A549 (cell line): ENCODE data around the gene INVS. TPM values are rescaled to one million over a fixed set of nuclear protein-coding genes. Genes with fewer than 3 reads are reported as not detected.

Experiments used
- ATAC-seq, 2 experiments: fragments of 200-7000 bp in 1 of 2; fragments of >200 bp in 1 of 2; cut with Nextera tagmentation in 1 of 2; cut with Tn5 transposase in 1 of 2; 3 replicates each; pipeline versions ENCODE4 v1.8.0 to v1.9.1; 2018 to 2020; ENCODE audit warnings: mild to moderate bottlenecking in 1 of 2, moderate library complexity in 1 of 2
- CTCF ChIA-PET: fragments of 300-600 bp; sonication (Branson Sonifier 250); formaldehyde crosslinking; extraction: SDS; loops from one replicate; lab custom pipeline; 2021; ENCODE audit warnings: antibody characterized with exemption, inconsistent platforms; lab: Yijun Ruan, JAX
- POLR2A ChIA-PET: fragments of 350-600 bp; formaldehyde crosslinking; extraction: SDS; loops from one replicate; lab custom pipeline; 2021; ENCODE audit warnings: antibody characterized with exemption, inconsistent platforms; lab: Yijun Ruan, JAX
- DNase-seq, 2 experiments: peaks; one replicate each; pipeline versions ENCODE4 v3.0.0 to v3.0.0-alpha.2; 2011 to 2016; ENCODE audit warnings: low read depth in 1 of 2, low spot score in 1 of 2
- FAIRE-seq: peaks from 2 replicates; lab custom pipeline; 2011; peaks lifted over from hg19 to GRCh38; lab: Jason Lieb, UNC
- H3K27ac ChIP-seq, 2 experiments: fragments of >200 bp; sonication (Bioruptor Twin); formaldehyde crosslinking; 3 replicates each; pipeline ENCODE4 v1.5.1; 2016 to 2017
- H3K4me1 ChIP-seq: fragments of >200 bp; sonication (Bioruptor Twin); formaldehyde crosslinking; 3 replicates; pipeline ENCODE4 v1.6.1; 2016
- H3K4me2 ChIP-seq: fragments of >200 bp; sonication (Bioruptor Twin); formaldehyde crosslinking; 3 replicates; pipeline ENCODE4 v1.6.1; 2016
- H3K4me3 ChIP-seq: fragments of >200 bp; sonication (Bioruptor Twin); formaldehyde crosslinking; 3 replicates; pipeline ENCODE4 v1.5.1; 2016
- H3K9me3 ChIP-seq: fragments of >200 bp; sonication (Bioruptor Twin); formaldehyde crosslinking; 3 replicates; pipeline ENCODE4 v1.6.1; 2016
- BCL3 ChIP-seq: fragments of >200 bp; sonication (Bioruptor Twin); formaldehyde crosslinking; IDR thresholded peaks from 3 replicates; pipeline ENCODE4 v1.6.1; 2016
- BHLHE40 ChIP-seq: IDR thresholded peaks from 2 replicates; pipeline ENCODE4 v1.6.1; 2012; ENCODE audit warnings: low read depth, low read length, inconsistent platforms
- CEBPB ChIP-seq, 2 experiments: fragments of >200 bp in 1 of 2; sonication (Bioruptor Twin) in 1 of 2; formaldehyde crosslinking in 1 of 2; IDR thresholded peaks; 2 replicates each; pipeline ENCODE4 v1.6.1; 2012 to 2016
- CHD2 ChIP-seq: fragments of 150-350 bp; IDR thresholded peaks from 2 replicates; pipeline ENCODE4 v1.6.1; 2014; ENCODE audit warnings: low read length; ENCODE audit not compliant: partially characterized antibody
- CHD4 ChIP-seq: fragments of 200-600 bp; sonication (generic); IDR thresholded peaks from 2 replicates; pipeline ENCODE4 v1.6.1; 2016; ENCODE audit warnings: antibody characterized with exemption, mild to moderate bottlenecking, borderline replicate concordance
- EHF ChIP-seq: fragments of 250-450 bp; sonication (Bioruptor Pico); IDR thresholded peaks from 2 replicates; pipeline ENCODE4 v1.5.0; 2020; ENCODE audit warnings: mild to moderate bottlenecking
- EP300 ChIP-seq, 2 experiments: fragments of >200 bp; sonication (Bioruptor Twin); formaldehyde crosslinking; IDR thresholded peaks; 2 replicates in 1 of 2; 3 replicates in 1 of 2; pipeline ENCODE4 v1.6.1; 2016 to 2017
- FOSB ChIP-seq: fragments of 250-450 bp; sonication (Bioruptor Pico); IDR thresholded peaks from 2 replicates; pipeline ENCODE4 v1.5.0; 2020; ENCODE audit warnings: mild to moderate bottlenecking, moderate library complexity
- FOSL2 ChIP-seq, 2 experiments: fragments of 450-650 bp in 1 of 2; fragments of >200 bp in 1 of 2; sonication (Bioruptor Twin) in 1 of 2; formaldehyde crosslinking; IDR thresholded peaks; 2 replicates each; pipeline versions ENCODE4 v1.5.0 to v1.6.1; 2016 to 2020; ENCODE audit warnings: mild to moderate bottlenecking in 1 of 2, moderate library complexity in 1 of 2
- GATA3 ChIP-seq: IDR thresholded peaks from 2 replicates; pipeline ENCODE4 v1.6.1; 2012; ENCODE audit warnings: borderline replicate concordance
- HOXA7 ChIP-seq: fragments of 250-450 bp; sonication (Bioruptor Pico); IDR thresholded peaks from 2 replicates; pipeline ENCODE4 v1.5.0; 2020; ENCODE audit warnings: mild to moderate bottlenecking, moderate library complexity
- HOXB5 ChIP-seq: fragments of 250-450 bp; sonication (Bioruptor Pico); IDR thresholded peaks from 2 replicates; pipeline ENCODE4 v1.5.0; 2020; ENCODE audit warnings: mild to moderate bottlenecking, moderate library complexity
- JUN ChIP-seq, 2 experiments: fragments of >200 bp; sonication (Bioruptor Twin); formaldehyde crosslinking; IDR thresholded peaks; 2 replicates in 1 of 2; 3 replicates in 1 of 2; pipeline ENCODE4 v1.6.1; 2016 to 2017
- JUNB ChIP-seq: fragments of >200 bp; sonication (Bioruptor Twin); formaldehyde crosslinking; IDR thresholded peaks from 2 replicates; pipeline ENCODE4 v1.6.1; 2016
- MAX ChIP-seq: IDR thresholded peaks from 2 replicates; pipeline ENCODE4 v1.6.1; 2012
- NR3C1 ChIP-seq: fragments of >200 bp; sonication (Bioruptor Twin); formaldehyde crosslinking; IDR thresholded peaks from 3 replicates; pipeline ENCODE4 v1.6.1; 2017
- POLR2A ChIP-seq: IDR thresholded peaks from 2 replicates; pipeline ENCODE4 v1.6.1; 2012; ENCODE audit warnings: mild to moderate bottlenecking, low read length
- RAD21 ChIP-seq, 2 experiments: fragments of >200 bp in 1 of 2; sonication (Bioruptor Twin) in 1 of 2; formaldehyde crosslinking in 1 of 2; IDR thresholded peaks in 1 of 2; conservative IDR thresholded peaks in 1 of 2; 2 replicates in 1 of 2; 3 replicates in 1 of 2; pipeline ENCODE4 v1.6.1; 2012 to 2018; ENCODE audit warnings: inconsistent platforms in 1 of 2
- RARB ChIP-seq: fragments of 250-450 bp; sonication (Bioruptor Pico); IDR thresholded peaks from 2 replicates; pipeline ENCODE4 v1.8.0; 2021; ENCODE audit warnings: mild to moderate bottlenecking, moderate library complexity
- RCOR1 ChIP-seq: fragments of 150-350 bp; IDR thresholded peaks from 2 replicates; pipeline ENCODE4 v1.6.1; 2014; ENCODE audit warnings: antibody characterized with exemption, low read length, low read depth
- RFX5 ChIP-seq: fragments of 450-650 bp; IDR thresholded peaks from 2 replicates; pipeline ENCODE4 v1.7.1; 2014; ENCODE audit warnings: antibody characterized with exemption, mild to moderate bottlenecking, moderate library complexity
- TP53 ChIP-seq: fragments of 250-450 bp; sonication (Bioruptor Pico); IDR thresholded peaks from 2 replicates; pipeline ENCODE4 v1.5.0; 2021; ENCODE audit warnings: mild to moderate bottlenecking, moderate library complexity
- ZC3H11A ChIP-seq: fragments of 450-650 bp; IDR thresholded peaks from 2 replicates; pipeline ENCODE4 v1.6.1; 2014; ENCODE audit warnings: antibody characterized with exemption, mild to moderate bottlenecking
- ZFP36 ChIP-seq: fragments of 450-650 bp; IDR thresholded peaks from 2 replicates; pipeline ENCODE4 v1.6.1; 2014; ENCODE audit warnings: borderline replicate concordance; ENCODE audit not compliant: partially characterized antibody
- ZSCAN20 ChIP-seq: fragments of 250-450 bp; sonication (Bioruptor Pico); IDR thresholded peaks from 2 replicates; pipeline ENCODE4 v1.8.0; 2022; ENCODE audit warnings: mild to moderate bottlenecking, moderate library complexity
- WGBS: methylation state at CpG from one replicate; pipeline ENCODE4 v1.1.6; 2017; ENCODE audit errors: missing lambda C conversion rate; 5-methylcytosine and 5-hydroxymethylcytosine counted together
- polyA plus RNA-seq, 4 experiments: library from polyadenylated mRNA; depleted of rRNA in 3 of 4; stranded (reverse); fragments of >200 nt; fragmentation: RNase III in 1 of 4; extraction: RNeasy Plus Mini Kit Qiagen cat#74134 plus additional on column Dnase treatment in 1 of 4; gene quantifications; 2 replicates in 3 of 4; 3 replicates in 1 of 4; pipeline ENCODE4 v1.2.3, GENCODE V29; 2011 to 2017
- TF ChIP-seq, protein P1 (sequence below): IDR thresholded peaks from 2 replicates; pipeline ENCODE4 v1.6.1; 2012
- TF ChIP-seq, protein P2 (sequence below): fragments of 250-450 bp; sonication (Bioruptor Pico); IDR thresholded peaks from 2 replicates; pipeline ENCODE4 v1.5.0; 2020; ENCODE audit warnings: low read depth, mild to moderate bottlenecking, moderate library complexity

The INVS gene
- polyA plus RNA-seq, 2 of the 4 experiments (the other 2 are of a cell fraction), result 11.9 to 30.6 TPM

GRCh38 chr9:100101608-100102007 is 2.6 kb downstream of the INVS start:
- WGBS, result 97% methylated on average over 6 of the region's 6 CpGs
- FAIRE-seq (no peak), DNase-seq (no peak), ATAC-seq (no peak)
- Histone ChIP-seq H3K4me3 (no peak overlapping the region), H3K4me1 (peaks cover 15% of the 10 kb centered on the region; the same call in 2 of the 3 replicates), H3K27ac (no peak overlapping the region), H3K9me3 (no peaks in the 10 kb centered on the region), H3K4me2 (no peak overlapping the region)
- ChIA-PET POLR2A (no interaction called here), CTCF (interaction anchor here (1.1 to 2.5 kb wide), 2 partner anchors 11 to 74 kb away, joined by 3 to 12 read pairs; no protein-coding TSS in a partner anchor)
- TF ChIP-seq EHF (CRISPR knock-in tag), result no peak
- no peak for TF ChIP-seq FOSB
- TF ChIP-seq GATA3, result no peak
- TF ChIP-seq MAX, result no peak
- TF ChIP-seq, protein P1, sequence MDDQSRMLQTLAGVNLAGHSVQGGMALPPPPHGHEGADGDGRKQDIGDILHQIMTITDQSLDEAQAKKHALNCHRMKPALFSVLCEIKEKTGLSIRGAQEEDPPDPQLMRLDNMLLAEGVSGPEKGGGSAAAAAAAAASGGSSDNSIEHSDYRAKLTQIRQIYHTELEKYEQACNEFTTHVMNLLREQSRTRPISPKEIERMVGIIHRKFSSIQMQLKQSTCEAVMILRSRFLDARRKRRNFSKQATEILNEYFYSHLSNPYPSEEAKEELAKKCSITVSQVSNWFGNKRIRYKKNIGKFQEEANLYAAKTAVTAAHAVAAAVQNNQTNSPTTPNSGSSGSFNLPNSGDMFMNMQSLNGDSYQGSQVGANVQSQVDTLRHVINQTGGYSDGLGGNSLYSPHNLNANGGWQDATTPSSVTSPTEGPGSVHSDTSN, result no peak
- TF ChIP-seq RCOR1, result no peak
- TF ChIP-seq ZFP36, result no peak
- no peak for TF ChIP-seq CHD4

DNA sequence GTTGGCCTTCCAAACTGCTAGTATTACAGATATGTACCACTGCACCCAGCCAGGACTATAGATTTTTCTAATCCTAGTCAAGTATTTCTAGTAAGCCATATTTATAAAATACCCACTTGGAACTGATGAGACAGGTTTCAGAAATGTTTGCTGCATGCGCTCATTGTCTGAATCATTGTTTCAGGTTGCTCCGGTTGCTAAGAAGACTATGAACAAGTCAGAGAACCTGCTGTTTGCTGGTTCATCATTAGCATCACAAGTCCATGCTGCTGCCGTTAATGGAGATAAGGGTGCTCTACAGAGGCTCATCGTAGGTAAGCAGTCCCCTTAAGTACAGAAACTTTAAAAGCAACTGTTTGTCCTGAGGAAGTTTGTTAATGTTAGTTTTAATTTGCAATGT is 5.3 kb downstream of the INVS start:
- FAIRE-seq (no peak), DNase-seq (no peak), ATAC-seq (no peak)
- no peak overlapping the region for H3K4me3 ChIP-seq
- H3K4me1 ChIP-seq, result peaks cover 3% of the 10 kb centered on the region; the same call in 1 of the 3 replicates
- TF ChIP-seq RAD21 (conservative IDR thresholded peaks at IDR 0.05 in 1 of 2, IDR thresholded peaks at IDR 0.05 in 1 of 2) (no peak), RARB (CRISPR knock-in tag) (no peak), FOSB (no peak)
- ChIA-PET CTCF (interaction anchor here (0.6 kb wide), 1 partner anchor 41 kb away, joined by 3 read pairs; no protein-coding TSS in a partner anchor), POLR2A (no interaction called here)
- no peak overlapping the region for H3K27ac ChIP-seq
- 64% methylated on average over 4 of the region's 4 CpGs for WGBS
- H3K9me3 ChIP-seq, result no peaks in the 10 kb centered on the region
- no peak overlapping the region for H3K4me2 ChIP-seq

DNA sequence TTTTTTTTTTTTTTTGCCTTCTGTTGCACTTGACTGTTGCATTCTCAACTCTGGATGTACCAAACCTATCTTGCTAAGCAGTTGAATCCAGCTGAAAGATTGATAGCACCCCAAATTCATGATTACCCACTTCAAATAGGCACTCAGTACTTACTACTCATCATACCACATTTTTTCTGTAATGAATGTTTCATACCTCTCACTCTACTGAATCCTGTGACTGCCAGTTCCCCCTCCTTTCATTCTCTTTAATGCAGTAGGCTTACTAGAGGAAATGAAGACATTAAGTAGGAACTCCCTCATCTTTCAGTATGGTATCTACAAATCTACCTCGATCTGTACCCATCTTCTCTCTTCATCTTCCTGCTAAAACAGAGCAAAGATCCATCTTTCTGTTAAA is 6.8 kb downstream of the INVS start:
- ChIA-PET POLR2A (no interaction called here), CTCF (no interaction called here)
- Histone ChIP-seq H3K4me1 (no peaks in the 10 kb centered on the region), H3K27ac (no peak overlapping the region), H3K4me2 (no peak overlapping the region), H3K4me3 (no peak overlapping the region), H3K9me3 (no peaks in the 10 kb centered on the region)
- FAIRE-seq (no peak), DNase-seq (no peak), ATAC-seq (no peak)
- TF ChIP-seq POLR2A, result no peak
- TF ChIP-seq ZSCAN20 (CRISPR knock-in tag), result no peak
- TF ChIP-seq, protein P2, sequence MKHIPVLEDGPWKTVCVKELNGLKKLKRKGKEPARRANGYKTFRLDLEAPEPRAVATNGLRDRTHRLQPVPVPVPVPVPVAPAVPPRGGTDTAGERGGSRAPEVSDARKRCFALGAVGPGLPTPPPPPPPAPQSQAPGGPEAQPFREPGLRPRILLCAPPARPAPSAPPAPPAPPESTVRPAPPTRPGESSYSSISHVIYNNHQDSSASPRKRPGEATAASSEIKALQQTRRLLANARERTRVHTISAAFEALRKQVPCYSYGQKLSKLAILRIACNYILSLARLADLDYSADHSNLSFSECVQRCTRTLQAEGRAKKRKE, result no peak
- no peak for TF ChIP-seq JUNB
- no peak for TF ChIP-seq HOXA7 (CRISPR knock-in tag)
- TF ChIP-seq EHF (CRISPR knock-in tag), result no peak
- no peak for TF ChIP-seq RCOR1
- TF ChIP-seq CEBPB (IDR thresholded peaks at IDR 0.05), result no peak
- TF ChIP-seq BHLHE40, result no peak
- no peak for TF ChIP-seq BCL3
- TF ChIP-seq NR3C1, result no peak
- 0% methylated on average over 1 of the region's 1 CpG for WGBS

- ATAC-seq, result no peak
- CTCF ChIA-PET, result no interaction called here
- DNase-seq, result no peak
- Histone ChIP-seq H3K27ac (no peak overlapping the region), H3K4me3 (no peak overlapping the region), H3K9me3 (no peaks in the 10 kb centered on the region)
- TF ChIP-seq ZC3H11A (no peak), FOSL2 (IDR thresholded peaks at IDR 0.05) (no peak), FOSL2 (CRISPR knock-in tag; IDR thresholded peaks at IDR 0.05) (no peak), GATA3 (no peak), EP300 (IDR thresholded peaks at IDR 0.05) (no peak), CHD2 (no peak), TP53 (CRISPR knock-in tag) (no peak), HOXB5 (no peak), RFX5 (no peak), BCL3 (no peak), JUN (IDR thresholded peaks at IDR 0.05) (no peak)
- TF ChIP-seq, all 56 proteins: peak for 0
- no peak overlapping the region for H3K4me2 ChIP-seq
- FAIRE-seq, result no peak
- H3K4me1 ChIP-seq, result no peaks in the 10 kb centered on the region
- WGBS, result 89% methylated on average over 2 of the region's 2 CpGs
- POLR2A ChIA-PET, result no interaction called here
Observed at GRCh38 chr9:100106616-100107015, 7.6 kb downstream of the INVS start.
